HepG2 (cell line): ENCODE results near the gene UCKL1. TPM values are rescaled to one million over a fixed set of nuclear protein-coding genes. Genes with fewer than 3 reads are reported as not detected.

ENCODE experiments used
- CHD4 ChIP-seq: fragments of 200-600 bp; sonication (generic); IDR thresholded peaks from 2 replicates; pipeline ENCODE4 v1.7.0; 2017; ENCODE audit warnings: mild to moderate bottlenecking, low read length, borderline replicate concordance
- ETV6 ChIP-seq: sonication (generic); formaldehyde crosslinking; conservative IDR thresholded peaks from 2 replicates; pipeline ENCODE4 v1.4.0; 2020; ENCODE audit warnings: missing genetic modification reagents
- HOXA5 ChIP-seq: sonication (generic); formaldehyde crosslinking; IDR thresholded peaks from 2 replicates; pipeline ENCODE4 v1.4.0; 2020; ENCODE audit warnings: missing genetic modification reagents
- KDM6A ChIP-seq: IDR thresholded peaks from 2 replicates; pipeline ENCODE4 v1.6.1; 2016; ENCODE audit warnings: low read depth
- MTF1 ChIP-seq: sonication (generic); formaldehyde crosslinking; IDR thresholded peaks from 2 replicates; pipeline ENCODE4 v1.5.0; 2020; ENCODE audit warnings: missing genetic modification reagents
- TFDP1 ChIP-seq: IDR thresholded peaks from 2 replicates; pipeline ENCODE4 v1.6.1; 2016; ENCODE audit warnings: missing compliant biosample characterization, missing genetic modification reagents, borderline replicate concordance
- U2AF2 ChIP-seq: fragments of 200-400 bp; formaldehyde crosslinking; IDR thresholded peaks from 2 replicates; pipeline ENCODE4 v1.6.1; 2017; ENCODE audit warnings: low read depth, mild to moderate bottlenecking, low read length
- ZEB1 ChIP-seq: IDR thresholded peaks from 2 replicates; pipeline ENCODE4 v1.6.1; 2012; ENCODE audit warnings: mild to moderate bottlenecking, low read depth, inconsistent platforms; ENCODE audit not compliant: insufficient replicate concordance
- ZIK1 ChIP-seq: sonication (generic); formaldehyde crosslinking; IDR thresholded peaks from 2 replicates; pipeline ENCODE4 v1.5.0; 2020; ENCODE audit warnings: mild to moderate bottlenecking, low read depth, missing genetic modification reagents, borderline replicate concordance
- ZNF460 ChIP-seq: sonication (generic); formaldehyde crosslinking; IDR thresholded peaks from 2 replicates; pipeline ENCODE4 v1.5.1; 2020; ENCODE audit warnings: missing genetic modification reagents, mild to moderate bottlenecking, borderline replicate concordance
- ZNF7 ChIP-seq: IDR thresholded peaks from 2 replicates; pipeline ENCODE4 v1.6.1; 2016; ENCODE audit warnings: missing biosample characterization, missing genetic modification reagents
- ZNF775 ChIP-seq: sonication (generic); formaldehyde crosslinking; IDR thresholded peaks from 2 replicates; pipeline ENCODE4 v1.4.0; 2020; ENCODE audit warnings: missing genetic modification reagents, mild to moderate bottlenecking, moderate library complexity, borderline replicate concordance
- ZSCAN12 ChIP-seq: sonication (generic); formaldehyde crosslinking; IDR thresholded peaks from 2 replicates; pipeline ENCODE4 v1.9.0; 2021; ENCODE audit warnings: mild to moderate bottlenecking, missing genetic modification reagents
- polyA plus RNA-seq, 8 experiments: library from polyadenylated mRNA; depleted of rRNA in 3 of 8; stranded (reverse) in 7 of 8; unstranded in 1 of 8; fragments of >200 nt; fragmentation: Illumina TruSeq in 4 of 8; extraction: Trizol in 4 of 8; gene quantifications; 2 replicates each; pipeline versions ENCODE4 v1.2.1 to v1.2.3, GENCODE V29; 2011 to 2016; ENCODE audit warnings: low read depth in 4 of 8, missing spikeins in 1 of 8, mixed read lengths in 1 of 8; ENCODE audit not compliant: insufficient read depth in 1 of 8
- total RNA-seq, 5 experiments: library from RNA; depleted of rRNA; stranded (reverse); fragments of >200 nt; fragmentation: Illumina TruSeq; extraction: Trizol; gene quantifications; 2 replicates each; pipeline ENCODE4 v1.2.3, GENCODE V29; 2016; ENCODE audit warnings: low read depth in 1 of 5
- TF ChIP-seq, protein P1 (sequence below): sonication (generic); formaldehyde crosslinking; IDR thresholded peaks from 2 replicates; pipeline ENCODE4 v1.4.0; 2020; ENCODE audit warnings: mild to moderate bottlenecking, missing genetic modification reagents, borderline replicate concordance
- TF ChIP-seq, protein P2 (sequence below): sonication (generic); formaldehyde crosslinking; IDR thresholded peaks from 2 replicates; pipeline ENCODE4 v1.5.1; 2020; ENCODE audit warnings: mild to moderate bottlenecking, missing genetic modification reagents, moderate library complexity
- TF ChIP-seq, protein P3 (sequence below): sonication (generic); formaldehyde crosslinking; IDR thresholded peaks from 2 replicates; pipeline ENCODE4 v1.5.0; 2020; ENCODE audit warnings: missing genetic modification reagents
- TF ChIP-seq, protein P4 (sequence below): sonication (generic); formaldehyde crosslinking; IDR thresholded peaks from 2 replicates; pipeline ENCODE4 v1.4.0; 2020; ENCODE audit warnings: mild to moderate bottlenecking, missing genetic modification reagents, borderline replicate concordance

The UCKL1 gene
- total and polyA plus RNA-seq, 2 of the 13 experiments (the other 11 are each of a cell fraction or from before 2014, with no cell fraction given): 50.2 to 126 TPM

DNA sequence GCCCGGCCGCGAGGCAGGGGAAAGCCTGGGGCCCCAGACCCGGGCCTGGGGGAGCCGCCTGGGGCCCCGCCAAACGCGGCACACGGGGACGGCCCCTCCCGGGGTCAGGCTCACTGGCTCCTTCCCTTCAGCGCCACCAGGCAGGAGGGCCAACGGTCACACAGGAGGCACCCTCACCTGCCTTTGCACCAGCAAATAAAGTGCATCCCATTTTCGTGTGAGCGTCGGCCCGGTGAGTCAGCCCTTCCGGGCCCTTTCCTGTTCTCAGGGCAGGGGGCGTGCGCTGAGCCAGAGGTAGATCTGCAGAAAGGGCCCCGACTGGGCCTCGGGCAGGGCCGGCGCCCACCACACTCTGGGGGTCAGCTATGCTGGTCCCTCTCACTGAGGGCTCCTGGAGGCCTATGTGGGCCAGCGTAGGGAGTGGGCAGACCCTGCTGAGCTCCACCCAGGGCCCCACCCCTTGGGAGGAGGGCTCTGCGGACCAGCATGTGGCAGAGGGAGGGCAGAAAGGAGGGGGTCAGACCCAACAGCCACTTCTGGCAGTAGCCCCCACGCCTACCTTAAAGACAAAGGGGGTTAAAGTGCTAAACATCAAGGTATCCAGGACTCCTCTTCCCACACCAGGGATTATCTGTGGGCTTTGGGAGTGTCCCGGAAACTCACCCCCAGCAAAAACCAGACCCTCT is 931 bp upstream of the UCKL1 start (continued):
- TF ChIP-seq, protein P1, sequence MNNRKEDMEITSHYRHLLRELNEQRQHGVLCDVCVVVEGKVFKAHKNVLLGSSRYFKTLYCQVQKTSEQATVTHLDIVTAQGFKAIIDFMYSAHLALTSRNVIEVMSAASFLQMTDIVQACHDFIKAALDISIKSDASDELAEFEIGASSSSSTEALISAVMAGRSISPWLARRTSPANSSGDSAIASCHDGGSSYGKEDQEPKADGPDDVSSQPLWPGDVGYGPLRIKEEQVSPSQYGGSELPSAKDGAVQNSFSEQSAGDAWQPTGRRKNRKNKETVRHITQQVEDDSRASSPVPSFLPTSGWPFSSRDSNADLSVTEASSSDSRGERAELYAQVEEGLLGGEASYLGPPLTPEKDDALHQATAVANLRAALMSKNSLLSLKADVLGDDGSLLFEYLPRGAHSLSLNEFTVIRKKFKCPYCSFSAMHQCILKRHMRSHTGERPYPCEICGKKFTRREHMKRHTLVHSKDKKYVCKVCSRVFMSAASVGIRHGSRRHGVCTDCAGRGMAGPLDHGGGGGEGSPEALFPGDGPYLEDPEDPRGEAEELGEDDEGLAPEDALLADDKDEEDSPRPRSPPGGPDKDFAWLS (CRISPR knock-in tag): no peak
- TF ChIP-seq, protein P2, sequence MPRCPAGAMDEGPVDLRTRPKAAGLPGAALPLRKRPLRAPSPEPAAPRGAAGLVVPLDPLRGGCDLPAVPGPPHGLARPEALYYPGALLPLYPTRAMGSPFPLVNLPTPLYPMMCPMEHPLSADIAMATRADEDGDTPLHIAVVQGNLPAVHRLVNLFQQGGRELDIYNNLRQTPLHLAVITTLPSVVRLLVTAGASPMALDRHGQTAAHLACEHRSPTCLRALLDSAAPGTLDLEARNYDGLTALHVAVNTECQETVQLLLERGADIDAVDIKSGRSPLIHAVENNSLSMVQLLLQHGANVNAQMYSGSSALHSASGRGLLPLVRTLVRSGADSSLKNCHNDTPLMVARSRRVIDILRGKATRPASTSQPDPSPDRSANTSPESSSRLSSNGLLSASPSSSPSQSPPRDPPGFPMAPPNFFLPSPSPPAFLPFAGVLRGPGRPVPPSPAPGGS (CRISPR knock-in tag): peak; percentile 57; the same call in 1 of the 2 replicates
- TF ChIP-seq ZNF775 (no peak; the same call in 1 of the 2 replicates), ZNF7 (CRISPR knock-in tag) (0 out of 2 replicates have a peak, but pooled peaks have one; percentile 46), TFDP1 (CRISPR knock-in tag) (no peak; the same call in 1 of the 2 replicates), HOXA5 (CRISPR knock-in tag) (peak; percentile 91), KDM6A (CRISPR knock-in tag) (peak; percentile 35; the same call in 1 of the 2 replicates), ETV6 (CRISPR knock-in tag) (peak; percentile 79; the same call in 1 of the 2 replicates), ZEB1 (no peak), MTF1 (CRISPR knock-in tag) (0 out of 2 replicates have a peak, but pooled peaks have one; percentile 60), ZSCAN12 (CRISPR knock-in tag) (peak; percentile 83), U2AF2 (no peak), ZNF460 (CRISPR knock-in tag) (no peak), ZIK1 (no peak), CHD4 (no peak)
- TF ChIP-seq, protein P3, sequence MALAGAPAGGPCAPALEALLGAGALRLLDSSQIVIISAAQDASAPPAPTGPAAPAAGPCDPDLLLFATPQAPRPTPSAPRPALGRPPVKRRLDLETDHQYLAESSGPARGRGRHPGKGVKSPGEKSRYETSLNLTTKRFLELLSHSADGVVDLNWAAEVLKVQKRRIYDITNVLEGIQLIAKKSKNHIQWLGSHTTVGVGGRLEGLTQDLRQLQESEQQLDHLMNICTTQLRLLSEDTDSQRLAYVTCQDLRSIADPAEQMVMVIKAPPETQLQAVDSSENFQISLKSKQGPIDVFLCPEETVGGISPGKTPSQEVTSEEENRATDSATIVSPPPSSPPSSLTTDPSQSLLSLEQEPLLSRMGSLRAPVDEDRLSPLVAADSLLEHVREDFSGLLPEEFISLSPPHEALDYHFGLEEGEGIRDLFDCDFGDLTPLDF (CRISPR knock-in tag): no peak; the same call in 1 of the 2 replicates
- TF ChIP-seq, protein P4, sequence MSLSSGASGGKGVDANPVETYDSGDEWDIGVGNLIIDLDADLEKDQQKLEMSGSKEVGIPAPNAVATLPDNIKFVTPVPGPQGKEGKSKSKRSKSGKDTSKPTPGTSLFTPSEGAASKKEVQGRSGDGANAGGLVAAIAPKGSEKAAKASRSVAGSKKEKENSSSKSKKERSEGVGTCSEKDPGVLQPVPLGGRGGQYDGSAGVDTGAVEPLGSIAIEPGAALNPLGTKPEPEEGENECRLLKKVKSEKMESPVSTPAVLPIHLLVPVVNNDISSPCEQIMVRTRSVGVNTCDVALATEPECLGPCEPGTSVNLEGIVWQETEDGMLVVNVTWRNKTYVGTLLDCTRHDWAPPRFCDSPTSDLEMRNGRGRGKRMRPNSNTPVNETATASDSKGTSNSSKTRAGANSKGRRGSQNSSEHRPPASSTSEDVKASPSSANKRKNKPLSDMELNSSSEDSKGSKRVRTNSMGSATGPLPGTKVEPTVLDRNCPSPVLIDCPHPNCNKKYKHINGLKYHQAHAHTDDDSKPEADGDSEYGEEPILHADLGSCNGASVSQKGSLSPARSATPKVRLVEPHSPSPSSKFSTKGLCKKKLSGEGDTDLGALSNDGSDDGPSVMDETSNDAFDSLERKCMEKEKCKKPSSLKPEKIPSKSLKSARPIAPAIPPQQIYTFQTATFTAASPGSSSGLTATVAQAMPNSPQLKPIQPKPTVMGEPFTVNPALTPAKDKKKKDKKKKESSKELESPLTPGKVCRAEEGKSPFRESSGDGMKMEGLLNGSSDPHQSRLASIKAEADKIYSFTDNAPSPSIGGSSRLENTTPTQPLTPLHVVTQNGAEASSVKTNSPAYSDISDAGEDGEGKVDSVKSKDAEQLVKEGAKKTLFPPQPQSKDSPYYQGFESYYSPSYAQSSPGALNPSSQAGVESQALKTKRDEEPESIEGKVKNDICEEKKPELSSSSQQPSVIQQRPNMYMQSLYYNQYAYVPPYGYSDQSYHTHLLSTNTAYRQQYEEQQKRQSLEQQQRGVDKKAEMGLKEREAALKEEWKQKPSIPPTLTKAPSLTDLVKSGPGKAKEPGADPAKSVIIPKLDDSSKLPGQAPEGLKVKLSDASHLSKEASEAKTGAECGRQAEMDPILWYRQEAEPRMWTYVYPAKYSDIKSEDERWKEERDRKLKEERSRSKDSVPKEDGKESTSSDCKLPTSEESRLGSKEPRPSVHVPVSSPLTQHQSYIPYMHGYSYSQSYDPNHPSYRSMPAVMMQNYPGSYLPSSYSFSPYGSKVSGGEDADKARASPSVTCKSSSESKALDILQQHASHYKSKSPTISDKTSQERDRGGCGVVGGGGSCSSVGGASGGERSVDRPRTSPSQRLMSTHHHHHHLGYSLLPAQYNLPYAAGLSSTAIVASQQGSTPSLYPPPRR (CRISPR knock-in tag): no peak
